Breast epithelium (tissue), 3 donors: ENCODE results near the gene CHAMP1.
A peak's percentile ranks its signal among the peaks of the same experiment; 100 is the strongest.

Experiments
- POLR2A ChIP-seq: fragments of 450-650 bp; IDR thresholded peaks from one replicate; pipeline ENCODE4 v1.6.1; 2016; ENCODE audit warnings: antibody characterized with exemption, mild to moderate bottlenecking, moderate library complexity
- POLR2AphosphoS5 ChIP-seq, 3 donors: sonication (generic); formaldehyde crosslinking; IDR thresholded peaks; one replicate each; pipeline ENCODE4 v1.6.1; 2017; ENCODE audit warnings: antibody characterized with exemption in 3 of 3
- TF ChIP-seq, protein P1 (sequence below), 3 donors: fragments of 450-650 bp; IDR thresholded peaks; one replicate each; pipeline ENCODE4 v1.5.1; 2016 to 2017; ENCODE audit warnings: antibody characterized with exemption in 3 of 3, mild to moderate bottlenecking in 3 of 3, moderate library complexity in 3 of 3

DNA sequence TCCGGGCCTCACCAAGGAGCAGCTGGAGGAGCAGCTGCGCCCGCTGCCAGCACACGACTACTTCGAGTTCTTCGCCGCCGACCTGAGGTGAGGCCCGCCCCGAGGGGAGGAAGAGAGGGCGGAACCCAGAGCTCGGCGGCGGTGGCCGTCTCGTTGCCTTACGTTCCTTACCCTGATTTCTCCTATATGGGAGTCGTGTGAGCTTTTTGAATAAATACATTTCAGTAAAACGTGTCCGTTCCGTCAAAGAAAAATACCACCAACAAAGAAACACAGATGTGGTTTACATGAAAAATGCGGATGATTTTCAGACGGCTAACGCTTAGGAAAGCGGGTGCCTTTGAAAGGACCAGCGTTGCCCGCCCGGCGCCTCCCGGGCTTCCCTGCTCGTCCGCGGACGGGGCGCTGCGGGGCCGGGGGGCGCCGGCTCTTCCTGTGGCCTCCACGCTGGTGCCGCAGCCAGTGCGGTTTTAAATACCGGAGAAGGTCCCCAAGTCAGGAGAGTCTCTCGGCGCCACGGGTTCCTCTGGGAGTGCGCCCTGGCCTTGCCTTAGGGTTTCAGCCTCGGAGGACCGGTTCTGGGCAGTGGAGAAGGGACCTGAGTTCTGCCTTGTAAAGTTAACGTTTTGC is 32.1 kb upstream of the CHAMP1 start:
- TF ChIP-seq, protein P1, sequence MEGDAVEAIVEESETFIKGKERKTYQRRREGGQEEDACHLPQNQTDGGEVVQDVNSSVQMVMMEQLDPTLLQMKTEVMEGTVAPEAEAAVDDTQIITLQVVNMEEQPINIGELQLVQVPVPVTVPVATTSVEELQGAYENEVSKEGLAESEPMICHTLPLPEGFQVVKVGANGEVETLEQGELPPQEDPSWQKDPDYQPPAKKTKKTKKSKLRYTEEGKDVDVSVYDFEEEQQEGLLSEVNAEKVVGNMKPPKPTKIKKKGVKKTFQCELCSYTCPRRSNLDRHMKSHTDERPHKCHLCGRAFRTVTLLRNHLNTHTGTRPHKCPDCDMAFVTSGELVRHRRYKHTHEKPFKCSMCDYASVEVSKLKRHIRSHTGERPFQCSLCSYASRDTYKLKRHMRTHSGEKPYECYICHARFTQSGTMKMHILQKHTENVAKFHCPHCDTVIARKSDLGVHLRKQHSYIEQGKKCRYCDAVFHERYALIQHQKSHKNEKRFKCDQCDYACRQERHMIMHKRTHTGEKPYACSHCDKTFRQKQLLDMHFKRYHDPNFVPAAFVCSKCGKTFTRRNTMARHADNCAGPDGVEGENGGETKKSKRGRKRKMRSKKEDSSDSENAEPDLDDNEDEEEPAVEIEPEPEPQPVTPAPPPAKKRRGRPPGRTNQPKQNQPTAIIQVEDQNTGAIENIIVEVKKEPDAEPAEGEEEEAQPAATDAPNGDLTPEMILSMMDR (IDR thresholded peaks at IDR 0.05), result no peak
- no peak for TF ChIP-seq POLR2A
- TF ChIP-seq POLR2AphosphoS5 (IDR thresholded peaks at IDR 0.05), result peak in 2 of 3 donors; percentile 7 to 54
